GM18499 (cell line): ENCODE results near the gene C1QTNF5.

Experiments
- ATAC-seq: cut with Tn5 transposase; IDR thresholded peaks from one replicate; pipeline ENCODE4 v1.9.1; 2021; ENCODE audit warnings: moderate number of reproducible peaks; ENCODE audit not compliant: insufficient read depth, unreplicated experiment

The C1QTNF5 gene

GRCh38 chr11:119339589-119340334 is 921 bp downstream of the C1QTNF5 start:
- no peak for ATAC-seq

- ATAC-seq = no peak
Measured at GRCh38 chr11:119338965-119339588, 1.6 kb downstream of the C1QTNF5 start.

DNA sequence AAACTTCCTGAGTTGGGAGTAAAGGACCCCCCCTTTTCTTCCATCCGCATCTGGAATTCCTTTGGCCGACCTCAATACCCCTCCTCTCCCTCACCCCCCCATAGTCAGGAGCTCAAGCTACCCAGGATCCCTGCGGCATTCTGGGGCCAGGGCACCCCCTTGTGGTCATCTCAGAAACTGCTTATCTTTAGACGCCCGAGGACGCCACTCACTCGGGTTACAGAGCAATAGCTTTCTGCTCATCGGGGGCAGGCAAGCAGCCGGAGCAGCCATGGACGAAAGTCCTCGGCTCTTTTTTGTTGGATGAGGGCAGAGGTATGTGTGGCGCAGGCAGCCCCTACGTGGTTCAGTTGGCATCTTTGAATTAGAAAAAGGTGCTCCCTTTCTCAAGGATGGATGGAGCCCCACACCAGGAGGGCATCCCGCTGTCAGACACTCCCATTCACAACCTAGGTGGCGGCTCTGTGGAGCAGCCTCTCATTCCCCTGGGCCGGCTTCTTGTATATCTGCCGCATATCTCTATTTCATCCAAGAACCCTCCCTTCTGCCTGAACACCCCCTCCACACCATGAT is 2.3 kb downstream of the C1QTNF5 start:
- ATAC-seq = no peak

- ATAC-seq = no peak
Measured at GRCh38 chr11:119337581-119338317, 2.9 kb downstream of the C1QTNF5 start.

- ATAC-seq = no peak
Measured at GRCh38 chr11:119336744-119337469, 3.8 kb downstream of the C1QTNF5 start.

DNA sequence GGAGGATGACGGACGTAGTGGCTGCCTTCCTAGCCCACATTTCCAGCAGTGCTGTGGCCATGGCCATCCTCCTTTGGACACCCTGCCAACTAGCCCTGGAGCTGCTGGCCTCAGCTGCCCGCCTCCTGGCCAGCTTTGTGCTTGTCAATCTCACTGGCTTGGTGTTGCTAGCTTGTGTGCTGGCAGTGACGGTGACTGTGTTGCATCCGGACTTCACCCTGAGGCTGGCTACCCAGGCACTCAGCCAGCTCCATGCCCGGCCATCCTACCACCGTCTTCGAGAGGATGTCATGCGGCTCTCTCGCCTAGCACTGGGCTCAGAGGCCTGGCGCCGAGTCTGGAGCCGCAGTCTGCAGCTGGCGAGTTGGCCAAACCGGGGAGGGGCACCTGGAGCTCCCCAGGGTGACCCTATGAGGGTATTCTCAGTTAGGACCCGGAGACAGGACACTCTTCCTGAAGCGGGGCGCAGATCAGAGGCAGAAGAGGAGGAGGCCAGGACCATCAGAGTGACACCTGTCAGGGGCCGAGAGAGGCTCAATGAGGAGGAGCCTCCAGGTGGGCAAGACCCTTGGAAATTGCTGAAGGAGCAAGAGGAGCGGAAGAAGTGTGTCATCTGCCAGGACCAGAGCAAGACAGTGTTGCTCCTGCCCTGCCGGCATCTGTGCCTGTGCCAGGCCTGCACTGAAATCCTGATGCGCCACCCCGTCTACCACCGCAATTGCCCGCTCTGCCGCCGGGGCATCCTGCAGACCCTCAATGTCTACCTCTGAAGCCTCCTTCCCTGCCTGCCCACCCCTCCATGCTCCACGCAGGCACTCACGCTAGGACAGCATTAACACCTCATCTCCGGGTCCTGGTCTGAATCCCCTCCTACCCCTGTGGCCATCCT is 4.8 kb downstream of the C1QTNF5 start:
- no peak for ATAC-seq

- no peak for ATAC-seq
Measured at GRCh38 chr11:119335091-119335654, 5.5 kb downstream of the C1QTNF5 start.

- peak; percentile 68 for ATAC-seq
Measured at GRCh38 chr11:119334174-119334930, 6.3 kb downstream of the C1QTNF5 start, which contains the start of gene RNF26. TSS of gene RNF26 (plus strand) at chr11:119334527. CDS start at chr11:119335123, 596 bp downstream.

DNA sequence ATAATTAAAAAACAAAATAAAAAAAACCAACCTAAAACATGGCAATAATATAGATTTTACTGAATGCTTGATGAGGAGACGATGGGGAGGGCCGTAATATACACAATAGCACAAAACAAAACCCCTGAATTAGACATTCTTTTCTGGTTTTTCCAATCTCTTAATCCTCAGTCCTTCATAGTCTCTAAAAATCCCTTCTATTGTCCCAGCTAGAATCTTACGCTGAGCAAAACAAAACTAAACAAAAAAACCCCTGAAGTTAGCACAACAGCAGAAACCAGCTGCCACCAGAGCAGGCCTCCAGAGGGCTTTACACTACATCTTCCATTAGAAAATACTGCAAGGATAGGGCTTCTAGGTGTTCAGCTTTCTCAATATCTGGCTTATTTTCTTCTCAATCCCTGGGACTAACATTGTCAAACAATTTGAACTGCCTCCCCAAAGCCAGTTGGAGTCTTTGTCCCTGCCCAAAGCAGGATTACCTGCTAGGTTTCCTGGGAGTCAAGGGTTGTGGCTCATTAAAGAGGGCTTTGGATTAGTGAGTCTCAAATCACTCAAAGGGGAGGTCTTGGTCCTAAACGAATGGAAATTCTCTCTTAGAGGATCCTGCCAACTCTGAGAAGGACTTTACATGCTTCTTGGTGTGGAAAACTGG is 8.4 kb downstream of the C1QTNF5 start:
- no peak for ATAC-seq

DNA sequence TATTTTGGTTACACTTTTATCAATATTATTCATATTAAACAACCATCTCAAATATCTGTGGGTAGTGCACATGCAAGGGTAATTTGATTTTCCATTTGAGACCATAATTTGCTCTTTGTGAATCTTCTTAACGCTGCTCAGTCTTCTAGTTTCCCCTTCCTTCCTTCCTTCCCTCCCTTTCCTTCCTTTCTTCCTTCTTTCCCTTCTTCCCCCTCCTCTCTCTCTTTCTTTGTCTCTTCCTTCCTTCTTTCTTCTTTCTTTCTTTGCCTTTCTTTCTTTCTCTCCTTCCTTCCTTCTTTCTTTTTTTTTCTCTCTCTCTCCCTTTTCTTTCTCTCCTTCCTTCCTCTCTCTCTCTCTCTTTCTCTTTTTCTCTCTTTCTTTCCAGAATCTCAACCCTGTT is 10.4 kb downstream of the C1QTNF5 start:
- no peak for ATAC-seq

DNA sequence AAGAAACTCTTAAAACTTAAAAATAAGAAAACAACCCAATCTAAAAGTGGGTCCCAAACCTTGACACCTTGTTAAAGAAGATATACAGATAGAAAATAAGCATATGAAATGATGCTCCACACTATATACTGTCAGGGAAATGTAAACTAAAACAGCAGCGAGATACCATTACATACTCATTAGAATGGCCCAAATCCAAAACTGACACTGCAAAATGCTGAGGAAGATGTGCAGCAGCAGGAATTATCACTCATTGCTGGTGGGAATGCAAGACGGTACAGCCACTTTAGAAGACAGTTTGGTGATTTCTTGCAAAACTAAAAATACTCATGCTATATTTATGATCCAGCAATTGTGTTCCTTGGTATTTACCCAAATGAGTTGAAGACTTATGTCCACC is 11.4 kb downstream of the C1QTNF5 start:
- ATAC-seq = no peak

DNA sequence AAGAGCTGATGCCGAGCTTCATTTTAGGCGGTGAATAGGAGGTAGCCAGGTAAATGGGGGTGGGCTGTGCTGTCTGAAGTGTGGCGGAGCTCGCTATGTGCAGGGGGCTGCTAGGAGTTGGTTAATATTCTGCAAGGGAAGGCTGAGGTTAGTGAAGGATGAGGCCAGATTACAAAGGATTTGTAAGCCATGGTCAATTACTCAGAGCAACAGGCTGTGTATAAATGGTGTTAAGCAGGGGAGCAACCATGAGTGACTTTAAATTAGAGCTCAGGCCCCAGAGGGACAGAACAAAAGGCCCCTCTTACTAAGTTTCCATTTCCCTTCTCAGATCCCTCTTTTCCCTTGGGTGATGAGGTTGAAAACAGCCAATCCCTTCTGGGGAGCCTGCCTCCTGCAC is 16.5 kb downstream of the C1QTNF5 start:
- ATAC-seq = no peak

- no peak for ATAC-seq
Measured at GRCh38 chr11:119323532-119324033, 17.1 kb downstream of the C1QTNF5 start.

GRCh38 chr11:119322921-119323531 is 17.7 kb downstream of the C1QTNF5 start:
- ATAC-seq = no peak

DNA sequence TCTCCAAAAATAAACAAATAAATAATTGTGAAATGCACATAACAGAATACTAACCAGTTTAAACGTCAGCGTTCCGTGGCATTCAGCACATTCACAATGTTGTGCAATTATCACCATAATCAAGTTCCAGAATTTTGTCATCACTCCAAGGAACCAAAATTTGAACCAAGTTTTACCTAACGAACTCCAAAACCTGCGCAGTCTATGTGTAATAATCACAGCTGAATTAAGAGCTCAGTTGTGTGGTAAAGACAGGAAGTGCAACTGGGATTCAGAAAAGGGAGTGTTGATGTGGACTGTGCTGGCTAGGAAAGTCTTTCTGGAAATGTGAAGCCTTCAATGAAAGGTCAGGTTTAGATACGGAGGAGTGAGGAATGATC is 18.3 kb downstream of the C1QTNF5 start:
- no peak for ATAC-seq

DNA sequence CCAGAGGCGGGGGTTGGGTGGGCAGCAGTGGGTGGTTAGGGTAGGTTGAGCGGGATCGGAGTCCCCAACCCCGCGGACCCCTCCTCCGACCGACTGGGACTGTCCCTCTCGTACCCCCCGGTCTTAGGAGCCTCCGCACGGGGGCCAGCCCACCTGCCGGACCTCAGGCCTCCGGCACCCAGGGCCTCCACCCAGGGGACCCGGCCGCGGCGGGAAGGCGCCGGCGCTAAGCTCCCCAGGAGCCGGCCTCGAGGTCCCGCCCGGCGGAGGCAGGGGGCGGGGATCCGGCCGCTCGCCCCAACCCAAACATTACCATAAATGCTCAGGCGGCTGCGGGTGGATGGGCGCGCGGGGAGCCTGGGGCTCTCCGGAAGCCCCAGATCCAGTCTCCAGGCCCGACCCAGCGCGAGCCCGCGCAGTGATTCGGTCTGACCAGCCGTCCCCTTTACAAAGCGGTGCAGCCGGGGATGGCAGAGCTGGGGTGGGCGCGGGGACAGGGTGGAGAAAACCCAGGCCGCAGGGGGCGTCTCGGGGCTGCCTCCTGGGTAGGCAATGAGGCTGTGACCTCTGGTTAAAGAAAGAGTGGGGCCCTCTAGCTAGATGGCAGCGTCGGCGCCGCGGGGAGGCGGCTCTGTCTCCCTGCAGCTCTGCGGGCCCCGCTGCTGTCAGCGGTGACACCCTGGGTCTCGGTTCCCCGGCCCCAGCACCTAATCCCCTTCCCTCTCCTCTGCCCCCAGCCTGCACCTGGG is 19.7 kb downstream of the C1QTNF5 start:
- no peak for ATAC-seq
